K562 (cell line): ENCODE measurements around the gene LACTB. TPM values are rescaled to one million over a fixed set of nuclear protein-coding genes. Genes with fewer than 3 reads are reported as not detected.
A peak's percentile ranks its signal among the peaks of the same experiment; 100 is the strongest.

Experiments used
- CHD2 ChIP-seq: IDR thresholded peaks from 2 replicates; pipeline ENCODE4 v1.6.1; 2011; ENCODE audit warnings: low read depth, low read length
- ETV6 ChIP-seq, 3 experiments: fragments of 150-350 bp in 1 of 3; sonication (generic) in 1 of 3; formaldehyde crosslinking in 1 of 3; IDR thresholded peaks; 2 replicates each; pipeline versions ENCODE4 v1.6.1 to v1.8.0; 2014 to 2022; ENCODE audit warnings: borderline replicate concordance in 2 of 3, low read depth in 2 of 3, antibody characterized with exemption in 1 of 3, low read length in 1 of 3, mild to moderate bottlenecking in 1 of 3, missing genetic modification reagents in 1 of 3
- FOSL1 ChIP-seq: fragments of 200-800 bp; sonication (Bioruptor generic); conservative IDR thresholded peaks from 2 replicates; pipeline ENCODE4 v1.6.1; 2016; ENCODE audit warnings: missing genetic modification characterization, missing compliant biosample characterization
- HNRNPH1 ChIP-seq: fragments of 200-400 bp; formaldehyde crosslinking; optimal IDR thresholded peaks from 2 replicates; pipeline ENCODE3; 2017; ENCODE audit warnings: low read depth, mild to moderate bottlenecking, low read length, moderate library complexity
- KAT7 ChIP-seq: sonication (generic); formaldehyde crosslinking; IDR thresholded peaks from 2 replicates; pipeline ENCODE4 v1.8.0; 2022; ENCODE audit warnings: missing genetic modification reagents, mild to moderate bottlenecking, borderline replicate concordance
- MAZ ChIP-seq, 2 experiments: fragments of 450-650 bp in 1 of 2; sonication (generic) in 1 of 2; formaldehyde crosslinking; IDR thresholded peaks in 1 of 2; conservative IDR thresholded peaks in 1 of 2; 2 replicates each; pipeline versions ENCODE4 v1.4.0 to v1.5.0; 2020; ENCODE audit warnings: mild to moderate bottlenecking in 1 of 2, missing genetic modification reagents in 1 of 2
- MEF2A ChIP-seq: IDR thresholded peaks from 2 replicates; pipeline ENCODE4 v1.6.1; 2011; ENCODE audit warnings: low read depth, mild to moderate bottlenecking, low read length, moderate library complexity; ENCODE audit not compliant: control insufficient read depth
- MYBL2 ChIP-seq, 2 experiments: fragments of 450-650 bp in 1 of 2; sonication (generic) in 1 of 2; formaldehyde crosslinking in 1 of 2; IDR thresholded peaks; 2 replicates each; pipeline versions ENCODE4 v1.6.1 to v1.8.1; 2017 to 2022; ENCODE audit warnings: borderline replicate concordance in 1 of 2, inconsistent platforms in 1 of 2, low read depth in 1 of 2, mild to moderate bottlenecking in 1 of 2, missing genetic modification reagents in 1 of 2, moderate library complexity in 1 of 2
- NELFE ChIP-seq: IDR thresholded peaks from 2 replicates; pipeline ENCODE4 v1.6.1; 2011; ENCODE audit warnings: mild to moderate bottlenecking; ENCODE audit not compliant: insufficient read depth, insufficient read length
- NR2C2 ChIP-seq, 2 experiments: fragments of 200-800 bp in 1 of 2; sonication (Bioruptor generic) in 1 of 2; sonication (generic) in 1 of 2; formaldehyde crosslinking in 1 of 2; IDR thresholded peaks; 2 replicates each; pipeline versions ENCODE4 v1.6.1 to v1.8.0; 2016 to 2022; ENCODE audit warnings: mild to moderate bottlenecking in 1 of 2, missing compliant biosample characterization in 1 of 2, missing genetic modification characterization in 1 of 2, missing genetic modification reagents in 1 of 2
- PCBP2 ChIP-seq: fragments of 200-400 bp; formaldehyde crosslinking; IDR thresholded peaks from 2 replicates; pipeline ENCODE4 v1.6.1; 2018; ENCODE audit warnings: low read length, low read depth, mild to moderate bottlenecking, moderate library complexity; ENCODE audit not compliant: poor library complexity, severe bottlenecking
- RBM39 ChIP-seq: fragments of 200-400 bp; formaldehyde crosslinking; optimal IDR thresholded peaks from 2 replicates; pipeline ENCODE3; 2018; ENCODE audit warnings: low read depth, low read length
- RCOR1 ChIP-seq, 2 experiments: IDR thresholded peaks; 2 replicates each; pipeline ENCODE4 v1.6.1; 2012; ENCODE audit warnings: low read depth in 2 of 2, low read length in 2 of 2, borderline replicate concordance in 1 of 2, improper control_type of control experiment in 1 of 2
- SMARCA4 ChIP-seq: fragments of 450-650 bp; IDR thresholded peaks from 2 replicates; pipeline ENCODE4 v1.6.1; 2016
- TCF3 ChIP-seq: sonication (generic); formaldehyde crosslinking; IDR thresholded peaks from 2 replicates; pipeline ENCODE4 v1.4.0; 2020; ENCODE audit warnings: mild to moderate bottlenecking, missing genetic modification reagents
- TEAD1 ChIP-seq, 2 experiments: fragments of 450-650 bp in 1 of 2; sonication (generic) in 1 of 2; formaldehyde crosslinking; IDR thresholded peaks; 2 replicates each; pipeline versions ENCODE4 v1.4.0 to v1.8.0; 2020 to 2022; ENCODE audit warnings: mild to moderate bottlenecking in 2 of 2, missing genetic modification reagents in 1 of 2
- TEAD4 ChIP-seq, 2 experiments: sonication (generic) in 1 of 2; formaldehyde crosslinking in 1 of 2; IDR thresholded peaks; 2 replicates each; pipeline versions ENCODE4 v1.6.1 to v1.8.0; 2012 to 2022; ENCODE audit warnings: borderline replicate concordance in 1 of 2, inconsistent platforms in 1 of 2, low read length in 1 of 2, mild to moderate bottlenecking in 1 of 2, missing genetic modification reagents in 1 of 2
- TRIM28 ChIP-seq: fragments of 450-650 bp; IDR thresholded peaks from 2 replicates; pipeline ENCODE4 v1.6.1; 2017
- ZNF134 ChIP-seq: fragments of 250-450 bp; sonication (Bioruptor Pico); conservative IDR thresholded peaks from 2 replicates; pipeline ENCODE4 v1.4.0; 2020
- ZNF316 ChIP-seq: fragments of 450-650 bp; IDR thresholded peaks from 2 replicates; pipeline ENCODE4 v1.6.1; 2016
- polyA plus RNA-seq, 8 experiments: library from polyadenylated mRNA; depleted of rRNA in 4 of 8; stranded (reverse) in 5 of 8; unstranded in 3 of 8; fragments of >200 nt; fragmentation: Nextera tagmentation in 2 of 8; fragmentation: Illumina TruSeq in 1 of 8; extraction: Ambion mirVana in 2 of 8; extraction: Trizol in 1 of 8; gene quantifications; 2 replicates each; pipeline versions ENCODE4 v1.2.1 to v1.2.3, GENCODE V29; 2011 to 2014; ENCODE audit warnings: inconsistent platforms in 1 of 8, missing spikeins in 1 of 8
- total RNA-seq, 7 experiments: library from RNA; depleted of rRNA in 6 of 7; stranded (reverse); fragments of >200 nt in 6 of 7; fragmentation: Illumina TruSeq in 2 of 7; extraction: Trizol in 2 of 7; gene quantifications; 2 replicates each; pipeline versions ENCODE4 v1.2.1 to v1.2.3, GENCODE V29; 2011 to 2021; ENCODE audit warnings: low replicate concordance in 1 of 7
- TF ChIP-seq, protein P1 (sequence below): sonication (generic); formaldehyde crosslinking; IDR thresholded peaks from 2 replicates; pipeline ENCODE4 v1.9.0; 2022; ENCODE audit warnings: mild to moderate bottlenecking, missing genetic modification reagents
- TF ChIP-seq, protein P2 (sequence below): fragments of 450-650 bp; IDR thresholded peaks from 2 replicates; pipeline ENCODE4 v1.6.1; 2014; ENCODE audit warnings: low read depth, mild to moderate bottlenecking, moderate library complexity, borderline replicate concordance
- TF ChIP-seq, protein P3 (sequence below): fragments of 450-650 bp; IDR thresholded peaks from 2 replicates; pipeline ENCODE4 v1.6.1; 2017; ENCODE audit warnings: antibody characterized with exemption

Gene LACTB
- total and polyA plus RNA-seq, 9 of the 15 experiments (the other 6 are each of a cell fraction or from before 2014, with no cell fraction given), result 3.1 to 15.5 (median 9.8) TPM

DNA sequence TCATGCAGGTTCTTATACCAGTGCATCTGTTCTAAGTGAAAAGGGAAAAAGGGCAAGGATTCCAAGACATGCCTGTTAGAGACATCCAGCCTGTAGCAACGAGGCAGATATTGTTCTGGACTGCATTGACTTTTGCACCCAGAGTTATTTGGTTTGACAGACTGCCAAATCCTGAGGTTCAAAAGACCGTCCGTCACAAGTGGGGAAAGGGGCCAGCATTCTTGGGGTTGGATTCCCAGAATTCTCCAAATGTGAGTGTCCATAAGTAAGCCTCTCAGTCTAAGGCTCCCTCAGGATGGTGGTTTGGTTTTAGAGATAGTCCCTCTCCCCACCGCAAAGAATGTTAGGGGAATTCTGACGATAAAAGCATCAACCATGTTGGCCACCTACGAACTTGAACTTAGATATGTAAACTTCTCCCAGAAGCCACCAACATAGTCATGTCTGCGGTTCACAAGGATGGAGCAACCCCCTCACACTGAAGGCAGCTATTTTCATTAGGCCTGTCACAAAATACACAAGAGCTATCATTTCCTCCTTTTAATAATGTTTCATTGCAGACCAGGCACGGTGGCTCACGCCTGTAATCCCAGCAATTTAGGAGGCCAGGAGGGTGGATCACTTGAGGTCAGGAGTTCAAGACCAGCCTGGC, 13.6 kb upstream of the LACTB start (continued):
- TF ChIP-seq, protein P1, sequence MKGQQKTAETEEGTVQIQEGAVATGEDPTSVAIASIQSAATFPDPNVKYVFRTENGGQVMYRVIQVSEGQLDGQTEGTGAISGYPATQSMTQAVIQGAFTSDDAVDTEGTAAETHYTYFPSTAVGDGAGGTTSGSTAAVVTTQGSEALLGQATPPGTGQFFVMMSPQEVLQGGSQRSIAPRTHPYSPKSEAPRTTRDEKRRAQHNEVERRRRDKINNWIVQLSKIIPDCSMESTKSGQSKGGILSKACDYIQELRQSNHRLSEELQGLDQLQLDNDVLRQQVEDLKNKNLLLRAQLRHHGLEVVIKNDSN (CRISPR knock-in tag), result no peak
- TF ChIP-seq ETV6 (IDR thresholded peaks at IDR 0.05; ENCODE audit: borderline replicate concordance in 1 of 2, low read depth in 2 of 2, low read length in 1 of 2), result no peak
- no peak for TF ChIP-seq ETV6 (CRISPR knock-in tag; IDR thresholded peaks at IDR 0.05; ENCODE audit: borderline replicate concordance)
- TF ChIP-seq ZNF316, result no peak
- TF ChIP-seq FOSL1 (tag), result peak; percentile 48
- no peak for TF ChIP-seq CHD2
- no peak for TF ChIP-seq RBM39
- TF ChIP-seq, protein P2, sequence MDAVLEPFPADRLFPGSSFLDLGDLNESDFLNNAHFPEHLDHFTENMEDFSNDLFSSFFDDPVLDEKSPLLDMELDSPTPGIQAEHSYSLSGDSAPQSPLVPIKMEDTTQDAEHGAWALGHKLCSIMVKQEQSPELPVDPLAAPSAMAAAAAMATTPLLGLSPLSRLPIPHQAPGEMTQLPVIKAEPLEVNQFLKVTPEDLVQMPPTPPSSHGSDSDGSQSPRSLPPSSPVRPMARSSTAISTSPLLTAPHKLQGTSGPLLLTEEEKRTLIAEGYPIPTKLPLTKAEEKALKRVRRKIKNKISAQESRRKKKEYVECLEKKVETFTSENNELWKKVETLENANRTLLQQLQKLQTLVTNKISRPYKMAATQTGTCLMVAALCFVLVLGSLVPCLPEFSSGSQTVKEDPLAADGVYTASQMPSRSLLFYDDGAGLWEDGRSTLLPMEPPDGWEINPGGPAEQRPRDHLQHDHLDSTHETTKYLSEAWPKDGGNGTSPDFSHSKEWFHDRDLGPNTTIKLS, result no peak
- peak; percentile 61 for TF ChIP-seq TCF3 (CRISPR knock-in tag)
- no peak for TF ChIP-seq TRIM28
- no peak for TF ChIP-seq ZNF134 (CRISPR knock-in tag)
- no peak for TF ChIP-seq KAT7 (CRISPR knock-in tag)
- no peak for TF ChIP-seq NELFE
- no peak for TF ChIP-seq MYBL2 (IDR thresholded peaks at IDR 0.05; ENCODE audit: low read depth)
- TF ChIP-seq MYBL2 (CRISPR knock-in tag; IDR thresholded peaks at IDR 0.05; ENCODE audit: borderline replicate concordance), result no peak
- no peak for TF ChIP-seq MAZ (CRISPR knock-in tag; conservative IDR thresholded peaks at IDR 0.05 in 1 of 2, IDR thresholded peaks at IDR 0.05 in 1 of 2)
- TF ChIP-seq, protein P3, sequence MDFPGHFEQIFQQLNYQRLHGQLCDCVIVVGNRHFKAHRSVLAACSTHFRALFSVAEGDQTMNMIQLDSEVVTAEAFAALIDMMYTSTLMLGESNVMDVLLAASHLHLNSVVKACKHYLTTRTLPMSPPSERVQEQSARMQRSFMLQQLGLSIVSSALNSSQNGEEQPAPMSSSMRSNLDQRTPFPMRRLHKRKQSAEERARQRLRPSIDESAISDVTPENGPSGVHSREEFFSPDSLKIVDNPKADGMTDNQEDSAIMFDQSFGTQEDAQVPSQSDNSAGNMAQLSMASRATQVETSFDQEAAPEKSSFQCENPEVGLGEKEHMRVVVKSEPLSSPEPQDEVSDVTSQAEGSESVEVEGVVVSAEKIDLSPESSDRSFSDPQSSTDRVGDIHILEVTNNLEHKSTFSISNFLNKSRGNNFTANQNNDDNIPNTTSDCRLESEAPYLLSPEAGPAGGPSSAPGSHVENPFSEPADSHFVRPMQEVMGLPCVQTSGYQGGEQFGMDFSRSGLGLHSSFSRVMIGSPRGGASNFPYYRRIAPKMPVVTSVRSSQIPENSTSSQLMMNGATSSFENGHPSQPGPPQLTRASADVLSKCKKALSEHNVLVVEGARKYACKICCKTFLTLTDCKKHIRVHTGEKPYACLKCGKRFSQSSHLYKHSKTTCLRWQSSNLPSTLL, result no peak
- no peak for TF ChIP-seq SMARCA4
- no peak for TF ChIP-seq NR2C2 (CRISPR knock-in tag; IDR thresholded peaks at IDR 0.05)
- peak; percentile 40; the same call in 1 of the 2 replicates for TF ChIP-seq NR2C2 (tag; IDR thresholded peaks at IDR 0.05)
- TF ChIP-seq PCBP2, result no peak
- TF ChIP-seq TEAD4 (IDR thresholded peaks at IDR 0.05; ENCODE audit: low read length), result peak; percentile 71; the same call in 1 of the 2 replicates
- TF ChIP-seq TEAD4 (CRISPR knock-in tag; IDR thresholded peaks at IDR 0.05; ENCODE audit: borderline replicate concordance), result no peak
- TF ChIP-seq TEAD1 (CRISPR knock-in tag; IDR thresholded peaks at IDR 0.05), result peak in 1 of 2 experiments; percentile 77; a peak in 1 of 4 replicates
- no peak for TF ChIP-seq MEF2A
- no peak for TF ChIP-seq HNRNPH1
- TF ChIP-seq RCOR1 (IDR thresholded peaks at IDR 0.05; ENCODE audit: borderline replicate concordance in 1 of 2, low read depth in 2 of 2, low read length in 2 of 2), result peak in 1 of 2 experiments; percentile 23; a peak in 1 of 4 replicates
